SK-N-SH treated with all-trans-retinoic acid at 6 μM for 48 hours (cell line): ENCODE measurements around the gene FAM163A.

Source experiments
- ISL1 ChIP-seq: fragments of 250-450 bp; sonication (Bioruptor Pico); IDR thresholded peaks from 2 replicates; pipeline ENCODE4 v2.1.2; 2022; ENCODE audit warnings: mild to moderate bottlenecking, moderate library complexity
- ZC3H10 ChIP-seq: fragments of 250-450 bp; sonication (Bioruptor Pico); IDR thresholded peaks from 2 replicates; pipeline ENCODE4 v1.5.1; 2021; ENCODE audit warnings: mild to moderate bottlenecking, moderate library complexity

DNA sequence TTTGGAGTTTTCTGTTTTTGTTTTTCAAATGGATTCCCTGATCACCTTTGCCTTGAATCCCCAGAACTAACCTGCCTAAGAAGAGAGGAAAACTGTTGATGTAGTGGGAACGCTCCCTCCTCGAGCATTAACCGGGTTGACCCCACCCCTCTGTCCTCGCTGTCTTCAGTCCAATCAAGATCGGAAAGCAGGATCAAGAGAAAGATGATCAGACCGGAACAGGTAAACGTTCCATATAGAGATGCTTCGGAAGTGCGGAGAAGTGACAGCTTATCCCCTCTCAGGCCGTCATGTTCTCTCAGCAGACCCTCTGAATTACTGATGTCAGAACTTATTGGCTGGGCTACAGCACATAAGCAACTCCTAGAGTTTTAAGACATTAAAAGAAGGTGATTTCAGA lies 800 bp upstream of the FAM163A start:
- TF ChIP-seq ISL1 (CRISPR knock-in tag) (no peak), ZC3H10 (CRISPR knock-in tag) (no peak)
